Peyer's patch (tissue), 4 donors: ENCODE results near the gene TBXA2R.

Experiments used
- POLR2A ChIP-seq, 2 donors: fragments of 450-650 bp; IDR thresholded peaks; one replicate each; pipeline ENCODE4 v1.5.1; 2017; ENCODE audit warnings: antibody characterized with exemption in 2 of 2, mild to moderate bottlenecking in 2 of 2, moderate library complexity in 2 of 2
- TF ChIP-seq, protein P1 (sequence below), 6 experiments: fragments of 450-650 bp in 4 of 6; fragments of 200-600 bp in 2 of 6; sonication (generic) in 1 of 6; IDR thresholded peaks; one replicate each; pipeline ENCODE4 v1.5.1; 2017 to 2019; ENCODE audit warnings: antibody characterized with exemption in 6 of 6, mild to moderate bottlenecking in 3 of 6, moderate library complexity in 1 of 6

DNA sequence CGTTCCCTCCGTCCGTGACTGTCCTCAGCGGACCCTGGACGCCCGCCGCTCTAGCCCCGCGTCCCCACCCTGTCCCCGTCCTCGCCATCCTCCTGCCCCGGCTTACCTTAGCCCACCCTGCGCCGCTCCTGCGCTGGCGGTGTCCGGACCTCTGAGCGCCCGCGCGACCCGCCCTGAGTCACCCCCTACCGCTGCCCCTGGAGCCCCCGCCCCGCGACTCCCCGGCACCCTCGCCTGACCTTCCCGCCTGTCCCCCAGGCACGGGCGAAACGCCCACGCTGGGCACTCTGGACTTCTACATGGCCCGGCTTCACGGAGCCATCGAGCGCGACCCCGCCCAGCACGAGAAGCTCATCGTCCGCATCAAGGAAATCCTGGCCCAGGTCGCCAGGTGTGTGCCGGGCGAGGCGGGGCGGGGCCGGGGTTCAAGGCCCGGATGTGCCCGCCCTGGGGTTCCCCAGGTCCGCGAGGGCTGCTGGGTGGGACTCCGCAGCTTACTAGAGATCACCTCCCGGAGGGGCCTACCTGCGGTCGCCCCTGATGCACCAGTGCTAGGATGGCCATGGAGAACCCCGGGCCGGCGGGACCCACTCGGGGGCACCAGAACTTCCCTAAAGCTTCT lies 28.8 kb downstream of the TBXA2R start:
- no peak for TF ChIP-seq POLR2A (IDR thresholded peaks at IDR 0.05)
- TF ChIP-seq, protein P1, sequence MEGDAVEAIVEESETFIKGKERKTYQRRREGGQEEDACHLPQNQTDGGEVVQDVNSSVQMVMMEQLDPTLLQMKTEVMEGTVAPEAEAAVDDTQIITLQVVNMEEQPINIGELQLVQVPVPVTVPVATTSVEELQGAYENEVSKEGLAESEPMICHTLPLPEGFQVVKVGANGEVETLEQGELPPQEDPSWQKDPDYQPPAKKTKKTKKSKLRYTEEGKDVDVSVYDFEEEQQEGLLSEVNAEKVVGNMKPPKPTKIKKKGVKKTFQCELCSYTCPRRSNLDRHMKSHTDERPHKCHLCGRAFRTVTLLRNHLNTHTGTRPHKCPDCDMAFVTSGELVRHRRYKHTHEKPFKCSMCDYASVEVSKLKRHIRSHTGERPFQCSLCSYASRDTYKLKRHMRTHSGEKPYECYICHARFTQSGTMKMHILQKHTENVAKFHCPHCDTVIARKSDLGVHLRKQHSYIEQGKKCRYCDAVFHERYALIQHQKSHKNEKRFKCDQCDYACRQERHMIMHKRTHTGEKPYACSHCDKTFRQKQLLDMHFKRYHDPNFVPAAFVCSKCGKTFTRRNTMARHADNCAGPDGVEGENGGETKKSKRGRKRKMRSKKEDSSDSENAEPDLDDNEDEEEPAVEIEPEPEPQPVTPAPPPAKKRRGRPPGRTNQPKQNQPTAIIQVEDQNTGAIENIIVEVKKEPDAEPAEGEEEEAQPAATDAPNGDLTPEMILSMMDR (IDR thresholded peaks at IDR 0.05), result no peak
